ENCODE data around the gene LANCL2.
A peak's percentile ranks its signal among the peaks of the same experiment; 100 is the strongest.
"Not testable (repeated sequence)": the region's sequence is repeated elsewhere in the genome, so short reads cannot be mapped to it uniquely, and the experiment has no call there.

The LANCL2 gene

GRCh38 chr7:55409482-55410225, 44.5 kb downstream of the LANCL2 start:
- no peak for DNase-seq

- no peak for DNase-seq
Measured at GRCh38 chr7:55410667-55411239, 45.6 kb downstream of the LANCL2 start.

GRCh38 chr7:55411844-55412243, 46.7 kb downstream of the LANCL2 start:
- DNase-seq: no peak

- DNase-seq: no peak
Measured at GRCh38 chr7:55413442-55413841, 48.3 kb downstream of the LANCL2 start.

- DNase-seq: peak; percentile 15
Measured at GRCh38 chr7:55415173-55415778, 50.1 kb downstream of the LANCL2 start.

- DNase-seq: not testable (repeated sequence)
Measured at GRCh38 chr7:55417456-55417855, 52.3 kb downstream of the LANCL2 start.

- no peak for DNase-seq
Measured at GRCh38 chr7:55420530-55420929, 55.4 kb downstream of the LANCL2 start.

- no peak for DNase-seq
Measured at GRCh38 chr7:55423277-55423711, 58.2 kb downstream of the LANCL2 start.

GRCh38 chr7:55423891-55424290, 58.8 kb downstream of the LANCL2 start:
- DNase-seq: no peak

- DNase-seq: no peak
Measured at GRCh38 chr7:55425141-55425752, 60.1 kb downstream of the LANCL2 start.

- DNase-seq: no peak
Measured at GRCh38 chr7:55426676-55427075, 61.5 kb downstream of the LANCL2 start.

- DNase-seq: no peak
Measured at GRCh38 chr7:55427342-55427741, 62.2 kb downstream of the LANCL2 start.

GRCh38 chr7:55427800-55428199, 62.7 kb downstream of the LANCL2 start:
- DNase-seq: no peak

- no peak for DNase-seq
Measured at GRCh38 chr7:55429835-55430499, 64.8 kb downstream of the LANCL2 start.

- DNase-seq: no peak
Measured at GRCh38 chr7:55431898-55432297, 66.8 kb downstream of the LANCL2 start.

- no peak for DNase-seq
Measured at GRCh38 chr7:55432506-55432905, 67.4 kb downstream of the LANCL2 start.

GRCh38 chr7:55432939-55433784, 68.0 kb downstream of the LANCL2 start:
- peak; percentile 51 for DNase-seq

- DNase-seq: no peak
Measured at GRCh38 chr7:55435466-55435865, 70.3 kb downstream of the LANCL2 start.

- DNase-seq: no peak
Measured at GRCh38 chr7:55436457-55436856, 71.3 kb downstream of the LANCL2 start.

GRCh38 chr7:55437375-55437774, 72.2 kb downstream of the LANCL2 start:
- DNase-seq: no peak

GRCh38 chr7:55438085-55438756, 73.1 kb downstream of the LANCL2 start:
- DNase-seq: peak; percentile 68

Data from NCI-H1417 treated with DMSO at 0.1 percent for 48 hours (cell line).